AG09309 (cell line): ENCODE measurements around the gene ATP8A2.

Experiments used
- DNase-seq: peaks from one replicate; pipeline ENCODE4 v3.0.0-alpha.2; 2010; ENCODE audit warnings: low read depth
- H3K4me3 ChIP-seq: 2 replicates; pipeline ENCODE4 v1.5.1; 2011; ENCODE audit warnings: mild to moderate bottlenecking, low read depth, low read length, moderate library complexity; ENCODE audit not compliant: control insufficient read depth
- TF ChIP-seq, protein P1 (sequence below): IDR thresholded peaks from 2 replicates; pipeline ENCODE4 v1.5.1; 2011; ENCODE audit warnings: mild to moderate bottlenecking, low read depth, low read length, inconsistent platforms; ENCODE audit not compliant: insufficient read depth, control insufficient read depth; ENCODE audit errors: missing control alignments

Gene ATP8A2

DNA sequence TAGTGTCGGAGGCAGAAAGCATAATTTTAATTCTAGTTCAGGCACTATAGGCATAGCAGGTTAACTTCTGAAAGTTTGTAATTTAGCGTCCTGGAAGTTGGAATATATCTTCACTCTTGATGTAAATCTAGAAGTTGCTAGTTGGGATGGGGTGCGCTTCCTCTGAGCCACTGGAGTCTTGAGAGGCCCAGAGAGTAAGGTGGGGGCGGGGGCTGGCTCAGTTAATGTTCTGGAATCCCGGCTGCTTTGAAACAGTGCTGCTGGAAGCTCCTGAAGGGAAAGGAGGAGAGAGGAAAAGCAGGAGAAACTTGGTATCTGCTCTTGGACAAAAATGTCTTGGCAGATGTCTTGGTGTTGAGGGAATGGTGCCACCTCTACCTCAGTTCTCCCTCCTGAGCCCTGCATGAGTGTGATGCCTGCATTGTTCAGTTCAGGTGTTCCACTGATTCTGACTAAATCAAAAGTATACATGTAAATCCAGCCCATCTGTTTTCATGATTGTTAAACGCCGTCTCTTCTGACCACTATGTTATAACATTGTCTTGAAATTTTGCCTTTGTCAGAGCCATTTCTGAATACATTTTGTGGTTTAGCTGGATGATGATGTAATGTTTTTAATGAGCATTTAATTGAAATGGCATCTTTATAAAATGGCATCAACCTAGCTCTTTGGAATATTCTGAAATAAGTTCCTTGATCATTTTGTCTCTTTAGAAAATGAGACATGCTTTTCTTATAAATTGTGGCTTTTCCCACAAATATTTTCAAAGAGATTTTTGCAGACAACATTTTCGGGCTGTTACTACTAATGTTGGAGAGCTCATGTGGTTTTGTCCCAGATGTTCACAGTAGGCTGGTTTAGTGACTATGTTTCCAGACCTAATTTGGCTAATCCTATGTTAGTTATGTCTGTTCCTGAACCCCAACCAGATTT, 477.3 kb downstream of the ATP8A2 start:
- DNase-seq = no peak
- TF ChIP-seq, protein P1, sequence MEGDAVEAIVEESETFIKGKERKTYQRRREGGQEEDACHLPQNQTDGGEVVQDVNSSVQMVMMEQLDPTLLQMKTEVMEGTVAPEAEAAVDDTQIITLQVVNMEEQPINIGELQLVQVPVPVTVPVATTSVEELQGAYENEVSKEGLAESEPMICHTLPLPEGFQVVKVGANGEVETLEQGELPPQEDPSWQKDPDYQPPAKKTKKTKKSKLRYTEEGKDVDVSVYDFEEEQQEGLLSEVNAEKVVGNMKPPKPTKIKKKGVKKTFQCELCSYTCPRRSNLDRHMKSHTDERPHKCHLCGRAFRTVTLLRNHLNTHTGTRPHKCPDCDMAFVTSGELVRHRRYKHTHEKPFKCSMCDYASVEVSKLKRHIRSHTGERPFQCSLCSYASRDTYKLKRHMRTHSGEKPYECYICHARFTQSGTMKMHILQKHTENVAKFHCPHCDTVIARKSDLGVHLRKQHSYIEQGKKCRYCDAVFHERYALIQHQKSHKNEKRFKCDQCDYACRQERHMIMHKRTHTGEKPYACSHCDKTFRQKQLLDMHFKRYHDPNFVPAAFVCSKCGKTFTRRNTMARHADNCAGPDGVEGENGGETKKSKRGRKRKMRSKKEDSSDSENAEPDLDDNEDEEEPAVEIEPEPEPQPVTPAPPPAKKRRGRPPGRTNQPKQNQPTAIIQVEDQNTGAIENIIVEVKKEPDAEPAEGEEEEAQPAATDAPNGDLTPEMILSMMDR = no peak
- H3K4me3 ChIP-seq = no peak overlapping the region

DNA sequence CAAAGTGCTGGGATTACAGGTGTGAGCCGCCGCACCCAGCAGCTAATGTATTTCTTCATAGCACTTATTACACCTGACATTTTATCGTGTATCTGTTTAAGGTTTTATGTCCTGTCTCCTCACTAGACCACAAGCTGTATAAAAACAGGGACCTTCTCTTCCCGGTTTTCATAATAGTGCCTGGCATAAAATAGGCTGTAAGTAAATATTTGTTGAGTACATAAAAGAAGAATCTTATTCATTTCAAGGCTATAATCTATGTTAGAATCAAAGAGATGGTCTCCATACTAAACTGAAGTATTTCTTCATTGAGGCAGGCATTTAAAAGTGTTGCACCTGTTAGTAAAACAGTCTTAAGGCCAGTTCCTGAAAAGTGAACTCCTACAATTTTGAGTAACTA, 486.1 kb downstream of the ATP8A2 start:
- TF ChIP-seq, protein P1 = no peak
- no peak for DNase-seq
- no peak overlapping the region for H3K4me3 ChIP-seq

DNA sequence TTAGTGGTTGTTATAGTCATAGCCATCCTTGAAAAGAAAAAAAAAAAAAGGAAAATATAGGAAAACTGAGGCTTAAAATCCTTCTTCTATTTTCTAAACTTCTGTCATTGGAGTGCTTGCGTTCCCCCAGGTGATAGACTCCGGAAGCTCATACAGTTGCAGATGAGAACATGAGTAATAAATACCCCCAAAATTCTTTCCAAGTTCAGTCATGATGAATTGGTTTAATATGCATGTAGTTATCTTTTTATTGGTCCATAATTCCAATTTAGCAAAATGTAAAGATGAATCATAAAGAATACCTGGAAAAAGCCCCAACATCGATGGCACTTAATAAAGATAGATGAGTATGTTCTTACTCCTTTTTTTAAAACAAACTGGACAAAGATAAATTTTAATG, 487.8 kb downstream of the ATP8A2 start:
- no peak overlapping the region for H3K4me3 ChIP-seq
- TF ChIP-seq, protein P1 = no peak
- DNase-seq = no peak

DNA sequence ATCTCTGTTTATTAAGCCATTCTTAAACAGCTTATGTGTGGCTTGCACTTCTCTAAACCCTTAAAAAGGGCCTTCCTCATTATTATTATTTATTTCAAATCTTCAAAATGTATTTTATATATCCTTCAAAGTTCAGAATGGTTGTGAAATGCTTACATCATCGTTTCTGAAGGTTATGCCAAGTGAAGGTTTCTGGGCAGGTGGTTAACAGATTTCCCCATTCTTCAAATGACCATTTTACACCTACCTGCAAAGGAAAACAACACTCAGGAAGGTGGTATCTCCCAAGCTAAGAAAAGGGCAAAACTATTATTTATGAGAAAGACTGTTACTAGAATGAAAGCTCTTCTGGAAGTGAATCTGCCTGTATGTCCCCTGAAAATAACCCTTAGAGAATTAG, 488.5 kb downstream of the ATP8A2 start:
- TF ChIP-seq, protein P1 = no peak
- H3K4me3 ChIP-seq = no peak overlapping the region
- DNase-seq = no peak

DNA sequence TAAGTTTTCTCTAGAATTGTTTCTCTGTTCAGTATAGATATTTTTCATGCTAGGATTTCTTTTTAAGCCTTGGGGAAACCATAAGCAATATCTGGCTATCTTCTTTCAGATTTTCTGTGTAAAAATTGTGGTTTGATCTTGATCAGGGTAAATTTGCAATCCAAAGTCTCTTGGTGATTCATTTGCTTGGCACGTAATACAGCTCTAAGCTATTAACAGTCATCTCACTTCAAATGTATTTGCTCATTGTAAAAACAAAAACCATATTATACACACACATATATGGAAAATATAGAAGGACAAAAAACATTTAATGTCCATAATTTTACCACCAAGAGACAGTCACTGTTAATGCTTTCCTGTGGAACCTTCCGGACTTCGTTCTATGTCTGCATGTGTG, 489.1 kb downstream of the ATP8A2 start:
- TF ChIP-seq, protein P1 = no peak
- H3K4me3 ChIP-seq = no peak overlapping the region
- no peak for DNase-seq

DNA sequence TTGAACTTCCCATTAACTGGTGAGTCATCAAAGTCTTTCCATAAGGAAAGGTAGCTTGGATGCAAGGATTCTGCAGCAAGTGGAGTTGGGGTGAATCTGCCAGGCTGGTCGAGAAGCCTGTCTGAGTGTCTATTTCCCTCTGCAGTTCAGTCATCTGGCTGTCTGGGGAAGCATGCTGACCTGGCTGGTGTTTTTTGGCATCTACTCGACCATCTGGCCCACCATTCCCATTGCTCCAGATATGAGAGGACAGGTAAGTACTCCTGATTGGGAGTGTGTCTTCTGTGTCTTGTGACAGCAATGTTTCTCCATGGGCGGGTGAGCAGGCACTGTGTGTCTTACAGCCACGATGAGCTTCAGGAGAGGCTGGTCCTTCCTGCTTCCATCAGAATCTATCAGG, 490.4 kb downstream of the ATP8A2 start:
- no peak overlapping the region for H3K4me3 ChIP-seq
- TF ChIP-seq, protein P1 = no peak
- DNase-seq = no peak
